ENCODE data around the gene SPACDR.

- TF ChIP-seq CTCF (IDR thresholded peaks at IDR 0.05; ENCODE audit: insufficient read depth, low read depth, low read length): no peak
- TF ChIP-seq EZH2 (IDR thresholded peaks at IDR 0.05; ENCODE audit: insufficient read depth, low read length): no peak
These were observed 1.2 kb upstream of the SPACDR start for GRCh38 chr7:100465299-100465698.
